Ammon's horn (tissue), 1 donor: ENCODE results near the gene ERC1.
"Not testable (repeated sequence)": the region's sequence is repeated elsewhere in the genome, so short reads cannot be mapped to it uniquely, and the experiment has no call there.

Experiments
- DNase-seq: peaks from one replicate; pipeline ENCODE4 v3.0.0-alpha.2; 2016; ENCODE audit warnings: low spot score

The ERC1 gene

DNA sequence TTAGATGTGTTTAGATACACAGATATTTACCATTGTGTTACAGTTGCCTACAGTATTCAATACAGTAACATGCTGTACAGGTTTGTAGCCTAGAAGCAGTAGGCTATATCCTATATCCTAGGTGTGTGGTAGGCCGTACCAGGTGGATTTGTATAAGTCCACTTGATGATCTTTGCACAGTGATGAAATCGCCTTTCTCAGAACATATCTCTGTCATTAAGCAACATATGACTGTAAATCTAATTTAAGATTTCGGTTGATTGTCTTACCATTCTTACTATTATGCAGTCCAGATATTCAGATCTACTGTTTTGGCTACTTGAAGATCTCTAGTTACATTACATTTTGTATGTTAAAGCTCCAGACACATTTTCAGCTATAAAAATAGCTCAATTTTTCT is 39.8 kb downstream of the ERC1 start:
- DNase-seq, result no peak

- no peak for DNase-seq
These were observed 43.2 kb downstream of the ERC1 start for GRCh38 chr12:1034243-1034642.

DNA sequence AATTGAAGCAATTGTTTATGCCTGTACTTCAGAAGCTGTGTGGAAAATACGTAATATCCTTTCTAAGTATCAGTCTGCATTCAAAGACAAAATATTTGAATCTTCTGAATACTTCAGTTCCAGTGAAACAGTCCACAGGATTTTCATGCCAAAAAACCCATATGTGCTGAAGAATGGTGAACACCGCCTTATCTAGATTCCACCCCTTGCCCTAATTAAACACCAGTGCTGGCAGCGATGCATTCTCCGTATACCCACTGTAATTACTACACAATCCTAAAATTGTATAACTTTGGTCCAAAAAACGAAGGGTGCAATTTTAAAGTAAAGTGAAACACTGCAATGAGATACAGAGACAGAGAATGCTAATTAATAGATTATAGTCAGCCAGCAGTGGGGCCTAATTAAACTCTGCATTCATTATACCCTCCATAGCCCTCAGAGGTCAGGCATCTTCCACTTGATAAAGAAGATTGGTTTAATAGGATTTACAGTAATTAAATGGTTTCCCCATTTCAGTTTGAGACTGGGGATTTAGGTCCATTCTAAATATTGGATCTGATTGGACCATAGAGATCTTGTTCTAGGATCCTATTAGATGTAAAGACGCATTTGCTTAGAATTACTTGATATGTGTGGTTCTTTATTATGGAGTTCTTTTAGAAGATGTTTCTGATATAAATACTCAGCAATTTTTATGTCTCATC is 43.9 kb downstream of the ERC1 start:
- no peak for DNase-seq

GRCh38 chr12:1041478-1041877 is 50.5 kb downstream of the ERC1 start:
- no peak for DNase-seq

DNA sequence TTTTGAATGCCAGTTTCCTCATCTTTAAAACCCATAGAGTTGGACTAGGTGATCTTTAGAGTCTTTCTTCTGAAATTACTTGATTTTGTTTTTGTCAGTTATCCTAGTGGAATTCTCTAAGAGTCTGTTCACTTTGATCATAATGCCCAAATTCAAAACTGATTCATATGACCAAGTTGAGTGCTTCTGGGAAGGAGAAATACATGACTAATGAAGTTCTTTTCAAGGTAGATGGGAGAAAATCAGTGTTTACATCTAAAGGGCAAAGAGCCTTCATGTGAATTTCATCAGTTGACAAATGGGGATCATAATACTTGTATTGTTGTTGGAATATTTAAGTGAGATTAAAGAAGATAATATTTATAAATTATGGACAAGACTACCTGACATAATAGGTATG is 53.2 kb downstream of the ERC1 start:
- DNase-seq, result no peak

- DNase-seq, result no peak
These were observed 53.7 kb downstream of the ERC1 start for GRCh38 chr12:1044696-1045095.

DNA sequence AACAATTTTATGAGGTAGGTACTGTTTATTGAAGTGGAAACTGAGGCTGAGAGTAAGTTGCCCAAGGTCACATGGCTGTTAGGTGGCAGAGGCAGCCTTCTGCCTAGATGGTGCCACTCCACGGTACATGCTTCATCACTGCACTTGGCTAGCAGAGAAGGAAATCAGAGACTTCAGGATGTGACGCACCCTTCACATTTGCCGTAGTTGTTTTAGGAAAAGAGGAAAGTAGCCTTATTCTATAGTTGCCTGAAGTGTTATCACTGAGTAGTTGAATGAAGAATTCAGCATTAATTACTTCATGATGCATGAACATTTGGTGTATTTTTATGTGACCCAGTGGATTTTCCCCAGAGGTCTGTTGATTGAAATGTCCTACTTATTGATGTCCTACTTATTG is 55.7 kb downstream of the ERC1 start:
- DNase-seq, result no peak

DNA sequence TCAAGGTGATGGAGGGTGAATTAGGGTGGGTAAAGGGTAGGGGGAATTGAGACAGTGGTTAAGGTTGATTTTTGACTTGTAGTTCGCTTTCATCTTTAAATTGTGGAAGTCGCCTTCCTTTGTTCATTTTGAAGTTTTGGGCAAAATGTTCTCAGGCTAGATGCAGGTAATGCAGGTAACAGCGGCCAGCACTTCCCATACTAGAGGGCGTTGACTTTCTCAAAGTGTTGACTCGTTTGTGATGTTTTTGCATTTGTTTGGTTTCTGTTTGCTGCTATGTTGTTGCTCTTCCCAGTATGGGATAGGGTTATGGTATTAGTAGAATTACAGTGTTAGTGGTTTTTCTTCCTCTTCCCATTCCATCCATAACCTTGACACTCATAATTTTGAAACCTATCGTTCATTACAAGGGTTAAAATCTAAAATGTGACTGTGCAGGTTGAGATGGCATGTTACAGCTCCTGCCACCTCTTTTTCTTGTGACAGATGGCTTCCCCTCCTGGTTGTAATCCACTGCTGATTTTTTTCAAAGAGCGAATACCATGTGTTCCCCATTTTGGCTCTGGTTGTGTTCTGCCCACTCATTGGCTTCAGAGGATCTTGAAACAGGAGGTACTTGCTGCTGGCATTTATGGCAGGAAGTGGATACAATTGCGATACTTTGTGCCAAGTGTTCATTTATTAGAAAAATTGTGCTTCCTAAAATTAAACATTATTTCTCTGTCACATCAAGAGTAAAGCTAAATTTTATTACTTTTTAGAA is 57.1 kb downstream of the ERC1 start:
- peak; percentile 73 for DNase-seq

DNA sequence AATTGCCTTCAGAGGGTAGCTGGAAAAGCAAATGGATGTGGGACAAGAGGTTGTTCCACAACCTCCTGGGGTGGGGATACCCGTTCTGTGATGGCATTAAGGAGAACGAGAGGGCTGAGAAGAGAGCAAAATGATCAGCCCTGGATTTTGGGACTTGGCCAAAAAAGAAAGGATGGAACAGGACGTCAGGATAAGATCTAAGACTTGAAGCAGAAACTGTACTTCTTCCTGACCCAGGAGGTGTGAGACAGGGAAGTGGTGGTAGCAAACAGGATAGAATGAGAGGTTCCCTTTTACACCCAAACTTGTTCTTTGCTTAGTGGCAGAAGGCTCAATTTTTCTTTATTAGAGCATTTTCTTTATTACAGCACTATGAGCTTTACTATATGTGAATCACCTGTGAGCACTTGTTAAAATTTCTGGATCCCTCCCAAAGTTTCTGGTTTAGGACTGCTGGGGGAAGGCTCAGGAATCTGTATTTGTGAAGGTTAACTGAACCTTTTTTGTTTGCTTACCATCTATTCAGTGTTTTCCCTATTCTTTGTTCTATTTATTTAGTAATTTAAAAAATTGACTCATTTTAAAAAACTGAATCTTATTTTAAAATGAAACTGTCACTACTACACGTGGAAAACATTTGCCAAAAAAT is 59.2 kb downstream of the ERC1 start:
- no peak for DNase-seq

- not testable (repeated sequence) for DNase-seq
These were observed 60.6 kb downstream of the ERC1 start for GRCh38 chr12:1051672-1052071.

DNA sequence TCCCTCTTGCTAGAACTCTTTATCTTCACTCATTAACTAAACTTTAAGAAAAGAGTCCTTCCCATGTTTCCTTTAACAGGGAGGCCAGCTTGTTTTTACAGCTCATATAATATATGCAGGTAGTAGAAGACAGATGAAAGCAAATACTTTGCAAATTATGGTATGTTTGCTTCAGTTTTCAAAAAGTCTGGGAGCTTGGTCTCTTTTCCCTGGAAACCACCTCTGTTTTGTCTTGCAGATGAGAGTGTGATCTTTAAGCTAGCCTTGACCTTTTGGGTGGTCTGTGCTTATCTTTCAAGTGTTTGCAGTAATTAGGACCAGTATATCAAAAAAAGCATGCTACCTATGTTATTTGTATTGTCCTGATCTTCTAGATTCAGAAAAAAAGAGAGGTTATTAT is 62.7 kb downstream of the ERC1 start:
- DNase-seq, result no peak

- peak; percentile 64 for DNase-seq
These were observed 63.3 kb downstream of the ERC1 start for GRCh38 chr12:1054117-1054870.

DNA sequence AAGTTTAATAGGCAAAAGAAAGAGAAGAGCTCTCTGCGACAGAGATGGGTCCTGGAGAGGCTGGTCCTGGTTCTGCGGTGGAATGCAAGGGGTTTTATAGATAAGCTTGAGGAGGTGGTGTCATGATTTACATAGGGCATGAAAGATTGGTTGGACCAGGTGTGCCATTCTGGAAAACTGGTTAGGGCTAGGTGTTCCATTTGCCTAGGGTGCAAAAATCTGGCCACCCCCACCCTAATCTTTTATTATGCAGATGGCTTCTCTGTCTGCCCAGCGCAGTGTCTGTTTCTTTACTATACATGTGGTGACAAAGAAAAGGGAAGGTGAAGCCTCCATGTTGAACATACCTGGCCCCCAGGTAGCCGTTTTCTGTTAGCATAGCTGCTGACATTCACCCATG is 65.4 kb downstream of the ERC1 start:
- no peak for DNase-seq

- no peak for DNase-seq
These were observed 67.4 kb downstream of the ERC1 start for GRCh38 chr12:1058423-1058822.

- DNase-seq, result no peak
These were observed 68.1 kb downstream of the ERC1 start for GRCh38 chr12:1059162-1059561.

- DNase-seq, result no peak
These were observed 72.8 kb downstream of the ERC1 start for GRCh38 chr12:1063852-1064251.

- DNase-seq, result no peak
These were observed 73.3 kb downstream of the ERC1 start for GRCh38 chr12:1064317-1064716.

DNA sequence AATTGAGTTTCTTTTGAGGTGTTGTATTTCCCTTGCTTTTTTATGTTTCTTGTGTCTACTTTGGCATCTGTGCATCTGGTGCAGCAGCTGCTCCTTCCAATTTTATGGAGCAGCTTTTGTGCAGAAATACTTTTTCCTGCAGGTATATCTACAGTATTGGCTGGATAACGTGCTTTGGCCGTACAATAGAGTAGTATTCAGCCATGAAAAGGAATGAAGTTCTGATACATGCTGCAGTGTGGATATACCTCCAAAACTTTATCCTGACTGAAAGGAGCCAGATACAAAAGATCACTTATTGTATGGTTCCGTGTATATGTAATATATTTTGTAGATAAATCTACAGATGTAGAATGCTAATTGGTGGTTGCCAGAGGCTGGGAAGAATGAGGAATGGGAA is 74.6 kb downstream of the ERC1 start:
- no peak for DNase-seq

GRCh38 chr12:1069846-1070245 is 78.8 kb downstream of the ERC1 start:
- DNase-seq, result no peak

DNA sequence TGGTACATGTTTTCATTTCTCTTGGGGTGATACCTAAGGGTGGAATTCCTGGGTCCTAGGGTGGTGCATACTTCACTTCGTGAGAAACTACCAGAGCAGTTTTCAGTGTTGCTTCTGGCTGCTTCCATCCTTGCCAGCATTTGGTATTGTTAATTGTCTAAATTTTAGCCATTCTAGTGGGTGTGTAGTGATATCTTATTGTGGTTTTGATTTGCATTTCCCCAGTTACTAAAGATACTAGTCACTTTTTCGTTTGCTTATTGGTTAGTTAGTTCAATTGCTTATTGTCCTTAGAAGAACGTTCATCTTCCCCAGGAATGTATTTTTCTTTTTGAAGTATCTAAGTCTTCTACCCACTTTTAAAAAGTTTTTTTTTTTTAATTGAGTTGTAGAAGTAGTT is 80.2 kb downstream of the ERC1 start:
- no peak for DNase-seq

- no peak for DNase-seq
These were observed 82.6 kb downstream of the ERC1 start for GRCh38 chr12:1073652-1074051.

DNA sequence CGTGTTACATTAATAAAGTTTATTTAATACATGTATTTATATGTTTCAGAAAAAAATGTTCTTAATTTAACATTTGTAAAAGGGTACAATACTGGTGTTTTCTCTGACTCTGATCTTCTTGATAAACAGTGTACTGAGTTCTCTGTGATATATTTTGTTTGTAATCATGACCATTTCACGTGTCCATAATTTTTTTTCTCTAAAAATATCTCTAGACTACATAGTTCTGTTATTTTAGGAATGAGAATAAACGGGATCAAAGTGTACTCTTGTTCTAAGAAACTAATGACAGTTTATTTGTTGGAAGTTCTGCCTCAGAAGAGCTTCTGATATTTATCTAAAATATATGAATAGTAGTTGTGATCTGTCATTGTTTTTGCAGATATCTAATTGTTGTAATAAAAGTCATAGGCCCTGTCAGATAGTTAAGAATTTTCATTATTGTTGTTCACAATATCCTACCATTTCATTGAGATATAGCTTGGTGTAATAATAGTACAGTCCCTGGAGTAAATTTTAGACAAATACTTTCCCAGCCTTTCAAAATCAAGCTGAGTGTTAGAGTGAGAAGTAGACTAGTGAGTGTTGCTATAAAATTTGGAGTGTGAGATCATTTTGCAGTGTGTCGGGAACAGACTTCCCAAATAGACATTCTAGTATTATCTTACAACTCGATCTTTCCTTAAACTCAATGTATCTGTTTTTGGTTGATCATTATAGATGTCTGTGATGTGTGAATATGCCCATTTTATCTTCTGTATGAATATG is 86.2 kb downstream of the ERC1 start:
- DNase-seq, result no peak
